Stimulated activated CD4-positive, alpha-beta T cell treated with anti-CD3 and anti-CD28 coated beads, TNF-alpha, amount 100 ng/mL, for 48 hours (primary cell): ENCODE data around the gene POLR3E.
A peak's percentile ranks its signal among the peaks of the same experiment; 100 is the strongest.

Experiments
- DNase-seq, 3 donors: peaks; one replicate each; pipeline ENCODE4 v3.0.0-alpha.2; 2020; ENCODE audit warnings: low read depth in 3 of 3

Gene POLR3E

GRCh38 chr16:22317001-22317530 lies 19.9 kb downstream of the POLR3E start:
- DNase-seq: no peak

- no peak for DNase-seq
These were observed 20.4 kb downstream of the POLR3E start for GRCh38 chr16:22317625-22318024.

DNA sequence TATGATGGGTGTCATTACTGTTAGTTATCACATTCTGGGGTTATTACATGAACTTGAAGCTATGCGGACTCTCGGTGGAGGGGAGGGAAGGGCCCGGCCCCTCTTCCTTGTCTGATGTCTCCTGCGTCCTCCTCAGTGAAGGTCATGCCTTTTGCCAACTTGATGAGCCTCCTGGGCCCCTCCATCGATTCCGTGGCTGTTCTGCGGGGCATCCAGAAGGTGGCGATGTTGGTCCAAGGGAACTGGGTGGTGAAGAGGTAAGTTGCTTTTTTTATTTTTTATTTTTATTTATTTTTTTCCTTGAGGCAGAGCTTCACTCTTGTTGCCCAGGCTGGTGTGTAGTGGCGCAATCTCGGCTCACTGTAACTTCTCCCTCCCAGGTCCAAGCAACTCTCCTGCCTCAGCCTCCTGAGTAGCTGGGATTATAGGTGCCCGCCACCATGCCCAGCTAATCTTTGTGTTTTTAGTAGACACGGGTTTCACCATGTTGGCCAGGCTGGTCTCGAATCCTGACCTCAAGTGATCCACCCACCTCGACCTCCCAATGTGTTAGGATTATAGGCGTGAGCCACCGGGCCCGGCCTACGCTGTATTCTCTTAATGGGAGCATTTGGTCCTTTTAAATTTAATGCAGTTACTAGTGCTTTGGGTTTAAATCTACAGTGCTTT lies 21.6 kb downstream of the POLR3E start:
- DNase-seq: peak; percentile 13 to 58 (median 24)

- DNase-seq: no peak
These were observed 23.5 kb downstream of the POLR3E start for GRCh38 chr16:22320572-22321339.

DNA sequence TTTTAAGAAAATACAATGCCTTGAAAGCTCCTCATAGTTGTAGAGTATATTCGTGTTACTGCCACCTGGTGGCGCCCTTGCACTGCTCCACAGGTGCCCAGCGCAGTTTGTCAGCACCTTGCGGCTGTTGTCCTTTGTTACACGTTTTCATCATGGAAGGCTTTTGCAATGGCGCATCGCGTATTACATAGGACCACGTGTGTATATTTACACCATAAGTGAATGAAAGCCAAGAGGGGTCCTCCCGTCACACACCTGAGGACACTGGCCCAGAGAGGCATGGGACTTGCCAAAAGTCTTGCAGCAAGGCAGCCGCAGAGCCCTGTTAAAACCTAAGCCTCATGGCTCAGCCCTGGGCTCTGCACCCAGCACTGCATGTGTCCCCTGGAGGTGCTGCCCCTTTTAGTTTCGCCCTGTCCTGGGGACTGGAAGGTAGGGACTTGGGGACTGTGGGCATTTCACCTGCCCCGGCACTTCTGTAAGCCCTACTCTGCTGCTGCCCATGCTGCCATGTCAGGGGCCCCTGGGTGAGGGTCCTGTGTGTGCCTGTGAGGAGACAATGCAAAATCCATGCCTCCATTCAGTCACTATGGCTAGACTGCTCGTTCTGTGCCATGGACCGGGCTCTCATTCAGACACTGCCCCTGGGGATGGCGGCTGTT lies 24.3 kb downstream of the POLR3E start:
- peak; percentile 37 to 64 (median 39) for DNase-seq

DNA sequence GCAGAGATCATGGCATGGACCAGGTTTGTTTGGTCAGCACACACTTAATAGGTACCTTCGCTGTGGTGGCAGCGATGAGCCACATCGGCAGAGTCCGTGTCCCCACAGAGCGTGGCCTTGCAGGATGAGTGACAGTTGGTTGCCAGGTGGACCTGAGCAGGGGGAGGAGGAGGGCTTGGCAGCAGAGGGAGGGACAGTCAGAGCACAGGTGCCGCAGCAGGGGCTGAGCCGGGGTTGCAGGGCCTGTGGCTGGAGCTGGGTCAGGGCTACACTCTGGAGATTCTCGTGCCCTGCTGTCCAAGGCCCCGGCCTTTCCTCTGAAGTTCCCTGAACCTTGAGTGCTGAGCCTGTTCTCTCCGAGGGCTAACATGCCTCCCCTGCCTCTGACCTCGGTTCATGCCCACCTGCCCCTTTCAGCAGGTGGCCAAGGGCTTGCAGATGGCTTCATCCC lies 24.8 kb downstream of the POLR3E start:
- DNase-seq: no peak

- no peak for DNase-seq
These were observed 25.5 kb downstream of the POLR3E start for GRCh38 chr16:22322741-22323140.

GRCh38 chr16:22323173-22323958 lies 26.2 kb downstream of the POLR3E start:
- no peak for DNase-seq

DNA sequence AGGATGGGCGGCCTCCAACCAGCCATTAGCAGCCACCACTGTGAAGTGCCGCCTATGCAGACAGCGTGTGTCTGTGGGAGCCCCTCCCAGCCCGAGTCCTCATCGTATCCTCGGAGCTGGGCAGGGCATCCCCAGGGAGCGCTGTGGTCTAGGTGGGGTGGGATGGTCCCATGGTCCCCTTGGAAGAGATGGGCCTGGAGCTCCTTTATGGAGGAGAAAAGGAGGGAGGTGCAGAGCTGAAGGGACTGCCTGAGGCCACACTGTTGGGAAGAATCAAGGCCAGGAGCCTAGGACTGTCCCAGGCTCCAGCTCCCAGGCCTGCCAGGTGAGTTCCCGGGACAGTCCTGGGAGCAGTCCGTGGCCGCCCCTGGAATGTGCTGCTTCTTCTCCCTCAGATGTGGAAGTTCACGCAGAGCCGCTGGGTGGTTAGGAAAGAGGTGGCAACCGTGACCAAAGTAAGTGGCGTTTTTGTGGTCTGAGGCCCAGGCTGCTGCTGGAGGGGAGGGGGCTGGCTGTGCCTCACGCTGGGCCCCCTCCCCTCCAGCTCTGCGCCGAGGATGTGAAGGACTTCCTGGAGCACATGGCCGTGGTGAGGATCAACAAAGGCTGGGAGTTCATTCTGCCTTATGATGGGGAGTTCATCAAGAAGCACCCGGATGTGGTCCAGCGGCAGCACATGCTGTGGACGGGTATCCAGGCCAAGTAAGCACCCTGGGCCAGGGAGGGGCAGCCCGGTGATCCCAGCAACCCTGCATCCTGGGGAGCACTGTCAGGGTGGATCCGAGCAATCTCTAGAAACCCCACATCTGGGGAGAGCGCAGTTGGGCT lies 27.0 kb downstream of the POLR3E start:
- DNase-seq: no peak

- no peak for DNase-seq
These were observed 27.8 kb downstream of the POLR3E start for GRCh38 chr16:22324787-22325597.

DNA sequence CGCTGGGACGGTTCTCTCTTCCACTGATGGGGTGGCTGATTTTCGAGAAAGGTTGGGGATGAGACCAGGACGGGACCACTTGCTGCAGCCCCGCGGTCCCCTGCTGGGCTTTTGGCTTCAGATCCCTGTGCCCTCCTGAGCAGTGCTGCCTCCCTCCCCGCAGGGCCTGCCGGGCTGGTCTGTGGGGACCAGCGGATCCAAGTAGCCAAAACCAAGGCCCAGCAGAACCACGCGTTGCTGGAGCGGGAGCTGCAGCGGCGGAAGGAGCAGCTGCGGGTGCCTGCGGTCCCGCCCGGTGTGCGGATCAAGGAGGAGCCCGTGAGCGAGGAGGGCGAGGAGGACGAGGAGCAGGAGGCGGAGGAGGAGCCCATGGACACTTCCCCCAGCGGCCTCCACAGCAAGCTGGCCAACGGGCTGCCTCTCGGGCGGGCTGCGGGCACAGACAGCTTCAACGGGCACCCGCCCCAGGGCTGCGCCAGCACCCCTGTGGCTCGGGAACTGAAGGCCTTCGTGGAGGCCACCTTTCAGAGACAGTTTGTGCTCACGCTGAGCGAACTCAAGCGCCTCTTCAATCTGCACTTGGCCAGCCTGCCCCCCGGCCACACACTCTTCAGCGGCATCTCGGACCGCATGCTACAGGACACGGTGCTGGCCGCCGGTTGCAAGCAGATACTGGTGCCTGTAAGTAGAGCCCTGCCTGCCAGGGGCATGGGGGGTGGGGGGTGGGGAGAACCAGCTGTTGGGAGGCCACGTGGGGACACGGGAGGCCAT lies 28.6 kb downstream of the POLR3E start:
- DNase-seq: no peak

DNA sequence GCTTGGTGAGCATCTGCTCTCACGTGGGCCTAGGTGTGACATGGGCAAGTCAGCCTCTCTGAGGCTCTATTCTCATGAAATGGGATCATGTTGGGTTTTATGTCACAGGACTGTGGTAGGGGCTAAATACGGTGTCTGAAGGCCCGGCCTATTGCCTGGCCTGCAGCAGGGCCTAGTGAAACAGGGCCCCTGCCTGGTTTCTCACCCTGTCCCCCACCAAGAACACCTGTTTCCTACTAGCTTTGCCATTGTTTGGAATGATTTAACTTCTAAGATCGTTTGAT lies 29.1 kb downstream of the POLR3E start:
- no peak for DNase-seq

DNA sequence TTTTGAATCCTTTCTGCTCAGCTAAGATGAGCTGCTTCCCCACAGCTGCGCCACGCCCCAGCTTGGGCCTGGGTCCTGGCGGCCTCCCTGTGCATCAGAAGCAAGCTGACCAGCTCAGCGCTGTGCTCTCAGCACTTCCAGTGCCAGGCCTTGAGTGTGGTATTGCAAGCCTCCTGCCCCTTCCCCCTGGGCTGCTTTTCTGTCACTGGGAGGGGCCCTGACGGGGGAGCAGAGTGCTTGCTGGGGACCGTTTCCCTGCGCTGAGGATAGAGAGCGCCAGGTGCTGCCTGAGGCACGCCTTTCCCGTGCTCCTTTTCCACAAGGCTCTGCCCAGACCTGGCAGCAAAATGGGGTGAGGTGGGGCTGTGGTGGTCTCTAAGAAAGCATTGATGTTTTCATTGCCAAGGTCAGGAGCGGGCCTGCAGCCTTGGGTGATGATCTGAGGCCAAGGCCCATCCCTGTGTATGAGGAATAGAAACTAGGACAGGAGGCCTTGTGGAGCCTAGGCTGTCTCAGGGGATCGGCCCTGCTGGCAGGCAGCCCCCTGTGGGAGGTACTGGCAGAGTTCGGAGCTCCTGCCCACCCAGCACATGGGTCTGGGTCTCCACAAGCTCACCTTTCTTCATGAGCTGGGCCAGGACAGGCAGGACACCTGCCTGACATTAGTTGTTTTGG lies 29.7 kb downstream of the POLR3E start:
- DNase-seq: no peak

DNA sequence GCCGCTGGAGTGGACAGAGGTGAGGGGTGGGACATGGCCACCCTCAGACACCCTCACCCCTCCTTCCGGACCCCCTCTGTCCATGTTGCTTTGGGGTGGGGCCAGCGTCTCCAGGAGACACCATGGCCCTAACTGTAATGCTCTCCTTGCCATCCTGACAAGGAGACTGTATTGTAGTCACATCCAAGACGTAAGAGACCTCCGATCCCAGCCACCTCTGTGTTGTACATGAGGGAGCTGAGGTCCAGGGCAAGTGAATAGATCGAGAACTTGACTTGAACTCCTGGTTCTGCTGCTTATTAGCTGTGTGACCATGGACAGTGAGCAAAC lies 30.2 kb downstream of the POLR3E start:
- DNase-seq: no peak

DNA sequence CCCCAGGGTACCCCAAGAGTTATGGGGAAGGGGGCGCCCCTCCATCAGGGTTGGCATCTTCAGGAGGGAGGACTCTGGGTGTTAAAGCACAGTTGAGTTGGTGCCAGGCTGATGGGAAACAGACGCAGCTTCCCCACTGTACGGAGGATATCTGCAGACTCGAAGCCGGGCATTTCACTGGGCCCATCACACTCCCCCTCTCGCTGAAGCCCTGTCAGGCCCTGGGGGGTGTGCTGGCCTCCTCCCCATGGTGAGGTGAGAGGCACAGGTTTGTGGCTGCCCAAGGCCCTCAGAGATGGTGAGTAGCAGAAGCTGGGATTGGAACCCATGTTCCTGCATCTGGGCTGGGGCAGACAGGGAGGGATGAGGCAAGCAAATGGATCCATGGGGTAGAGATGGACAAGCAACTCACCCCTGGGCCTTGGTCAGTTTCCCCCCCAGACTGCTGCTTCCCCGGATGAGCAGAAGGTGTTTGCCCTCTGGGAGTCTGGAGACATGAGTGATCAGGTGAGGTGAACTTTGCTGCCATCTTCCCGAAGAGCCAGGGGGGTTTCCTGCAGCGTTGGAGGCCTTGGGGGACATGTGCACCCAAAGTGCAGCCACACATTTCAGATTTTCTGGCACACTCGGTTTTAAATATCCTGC lies 31.0 kb downstream of the POLR3E start:
- no peak for DNase-seq

DNA sequence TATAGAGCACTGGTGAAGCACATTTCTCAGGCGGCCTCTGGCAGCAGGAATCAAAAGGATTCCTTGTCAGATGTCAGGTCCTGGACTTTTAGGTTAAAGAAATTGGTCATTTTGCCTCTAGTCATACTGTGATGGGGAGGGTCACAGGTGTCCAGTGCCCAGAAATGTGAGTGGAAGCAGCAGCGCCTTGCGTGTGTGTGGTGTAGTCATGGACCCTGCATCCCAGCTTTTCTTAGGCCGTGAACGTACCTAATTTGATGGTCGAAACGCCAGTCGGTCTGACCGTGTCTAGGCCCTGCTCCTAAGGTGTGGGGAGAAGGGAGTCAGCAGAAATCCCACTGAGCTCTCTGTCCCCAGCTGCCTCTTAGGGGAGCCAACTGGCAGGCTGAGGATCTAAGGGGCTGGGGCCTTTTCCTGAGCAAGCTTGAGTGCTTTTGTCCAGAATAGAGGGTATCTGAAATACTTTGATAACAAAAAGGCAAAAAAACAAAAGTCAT lies 32.0 kb downstream of the POLR3E start:
- DNase-seq: no peak

- DNase-seq: no peak
These were observed 33.1 kb downstream of the POLR3E start for GRCh38 chr16:22330326-22330725.

- no peak for DNase-seq
These were observed 36.3 kb downstream of the POLR3E start for GRCh38 chr16:22333457-22333994.
